ENCODE results near the gene SLC24A3. TPM values are rescaled to one million over a fixed set of nuclear protein-coding genes. Genes with fewer than 3 reads are reported as not detected.

The SLC24A3 gene
- total RNA-seq, 1 experiment from 2014 or later: not detected

DNA sequence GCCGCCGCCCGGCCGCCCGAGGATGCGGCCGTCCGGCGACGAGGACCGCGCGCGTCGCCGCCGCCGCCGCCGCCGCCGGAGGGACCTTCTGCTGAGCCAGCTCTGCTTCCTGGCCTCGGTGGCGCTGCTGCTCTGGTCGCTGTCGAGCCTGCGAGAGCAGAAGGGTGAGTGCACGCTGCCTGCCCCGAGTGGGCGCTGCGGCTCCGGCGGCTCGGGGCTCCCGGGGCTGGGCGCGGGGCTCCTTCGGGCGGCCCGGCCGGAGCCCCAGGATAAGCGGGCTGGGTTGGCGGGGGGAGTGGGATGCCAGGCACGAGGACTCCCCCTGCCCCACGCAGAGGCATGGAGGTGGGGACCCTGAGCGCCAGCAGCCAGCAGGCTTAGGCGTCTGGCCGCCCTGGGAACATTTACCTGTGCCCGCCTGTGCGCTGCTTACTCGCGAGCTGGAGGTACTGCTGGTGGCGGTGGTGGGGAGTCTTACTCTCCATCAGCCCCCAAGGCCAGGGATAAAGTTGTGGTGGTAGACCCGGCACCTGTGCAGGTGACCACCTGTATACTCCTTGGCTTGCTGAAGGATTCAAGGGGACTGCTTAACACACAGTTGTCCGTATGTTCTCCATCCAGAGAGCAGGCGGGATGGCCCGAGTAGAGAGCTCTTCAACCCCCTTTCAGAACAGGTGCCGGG, 520 bp downstream of the SLC24A3 start:
- no TSS peak for BruUV-seq (replicated peaks)
- H2AFZ ChIP-seq: no peak overlapping the region
- H3K27ac ChIP-seq: no peak overlapping the region
- H3K79me2 ChIP-seq (ENCODE audit: low read depth): no peaks in the 10 kb centered on the region
- H3K4me1 ChIP-seq (replicated peaks; ENCODE audit: insufficient read depth): no peaks in the 10 kb centered on the region
- H3F3A ChIP-seq (ENCODE audit: insufficient read depth, low read depth): no peaks in the 10 kb centered on the region
- no peak overlapping the region for H3K4me2 ChIP-seq
- POLR2A ChIA-PET (ENCODE audit: unreplicated experiment): no interaction called here
- no peak overlapping the region for H3K4me3 ChIP-seq
- TF ChIP-seq, protein P1, sequence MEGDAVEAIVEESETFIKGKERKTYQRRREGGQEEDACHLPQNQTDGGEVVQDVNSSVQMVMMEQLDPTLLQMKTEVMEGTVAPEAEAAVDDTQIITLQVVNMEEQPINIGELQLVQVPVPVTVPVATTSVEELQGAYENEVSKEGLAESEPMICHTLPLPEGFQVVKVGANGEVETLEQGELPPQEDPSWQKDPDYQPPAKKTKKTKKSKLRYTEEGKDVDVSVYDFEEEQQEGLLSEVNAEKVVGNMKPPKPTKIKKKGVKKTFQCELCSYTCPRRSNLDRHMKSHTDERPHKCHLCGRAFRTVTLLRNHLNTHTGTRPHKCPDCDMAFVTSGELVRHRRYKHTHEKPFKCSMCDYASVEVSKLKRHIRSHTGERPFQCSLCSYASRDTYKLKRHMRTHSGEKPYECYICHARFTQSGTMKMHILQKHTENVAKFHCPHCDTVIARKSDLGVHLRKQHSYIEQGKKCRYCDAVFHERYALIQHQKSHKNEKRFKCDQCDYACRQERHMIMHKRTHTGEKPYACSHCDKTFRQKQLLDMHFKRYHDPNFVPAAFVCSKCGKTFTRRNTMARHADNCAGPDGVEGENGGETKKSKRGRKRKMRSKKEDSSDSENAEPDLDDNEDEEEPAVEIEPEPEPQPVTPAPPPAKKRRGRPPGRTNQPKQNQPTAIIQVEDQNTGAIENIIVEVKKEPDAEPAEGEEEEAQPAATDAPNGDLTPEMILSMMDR (conservative IDR thresholded peaks at IDR 0.05): no peak
- TF ChIP-seq EZH2 (IDR thresholded peaks at IDR 0.05; ENCODE audit: low read depth): no peak
- peaks cover 48% of the 10 kb centered on the region for H3K27me3 ChIP-seq (ENCODE audit: insufficient read depth, low read depth)
- no peaks in the 10 kb centered on the region for H4K20me1 ChIP-seq (ENCODE audit: insufficient read depth)
- DNase-seq: no peak
- intact Hi-C loops (cut with micrococcal nuclease; ENCODE audit: unreplicated experiment): no loop called here
- no peaks in the 10 kb centered on the region for H3K36me3 ChIP-seq (ENCODE audit: low read depth)
- H3K9me3 ChIP-seq (ENCODE audit: insufficient read depth, low read depth): no peaks in the 10 kb centered on the region
- CTCF ChIA-PET: no interaction called here
- no peaks in the 10 kb centered on the region for H3K9me2 ChIP-seq (ENCODE audit: insufficient read depth)

DNA sequence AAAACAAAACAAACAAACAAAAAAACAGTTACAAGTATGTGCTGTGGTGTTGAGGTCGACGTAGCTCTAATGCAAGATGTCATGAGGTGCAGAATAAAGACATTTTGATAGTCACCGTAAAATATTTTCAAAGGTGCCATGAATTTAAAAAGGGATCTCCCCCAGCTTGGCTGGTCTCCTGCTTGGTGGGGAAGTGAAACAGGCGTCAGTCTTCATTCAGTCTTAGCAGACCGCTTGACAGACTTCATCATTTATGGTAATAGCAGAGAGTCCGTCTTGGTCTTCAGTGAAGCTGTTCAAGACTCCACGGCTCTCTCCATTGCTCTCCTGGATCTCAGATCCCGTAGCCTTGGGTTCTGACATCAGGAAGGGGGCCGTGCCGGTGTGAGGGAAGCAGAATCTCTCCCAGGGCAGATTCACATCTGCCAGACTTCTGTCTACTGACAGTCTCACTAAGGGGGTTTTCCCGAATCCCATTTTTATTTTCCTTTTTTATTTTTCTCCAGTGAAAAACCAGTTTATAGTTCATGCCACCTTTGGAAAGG, 1.6 kb downstream of the SLC24A3 start:
- Histone ChIP-seq H3K27me3 (ENCODE audit: insufficient read depth, low read depth) (peaks cover 58% of the 10 kb centered on the region), H3K9me2 (ENCODE audit: insufficient read depth) (no peaks in the 10 kb centered on the region), H3K36me3 (ENCODE audit: low read depth) (no peaks in the 10 kb centered on the region), H3K4me2 (no peak overlapping the region), H3K9me3 (ENCODE audit: insufficient read depth, low read depth) (no peaks in the 10 kb centered on the region), H4K20me1 (ENCODE audit: insufficient read depth) (no peaks in the 10 kb centered on the region), H3K27ac (no peak overlapping the region), H3K4me3 (no peak overlapping the region), H3F3A (ENCODE audit: insufficient read depth, low read depth) (no peaks in the 10 kb centered on the region), H3K4me1 (replicated peaks; ENCODE audit: insufficient read depth) (no peaks in the 10 kb centered on the region), H2AFZ (no peak overlapping the region), H3K79me2 (ENCODE audit: low read depth) (no peaks in the 10 kb centered on the region)
- intact Hi-C loops (cut with micrococcal nuclease; ENCODE audit: unreplicated experiment): no loop called here
- ChIA-PET CTCF (no interaction called here), POLR2A (ENCODE audit: unreplicated experiment) (no interaction called here)
- BruUV-seq (replicated peaks): no TSS peak
- no peak for DNase-seq
- no peak for TF ChIP-seq EZH2 (IDR thresholded peaks at IDR 0.05; ENCODE audit: low read depth)
- TF ChIP-seq, protein P1 (conservative IDR thresholded peaks at IDR 0.05): no peak

DNA sequence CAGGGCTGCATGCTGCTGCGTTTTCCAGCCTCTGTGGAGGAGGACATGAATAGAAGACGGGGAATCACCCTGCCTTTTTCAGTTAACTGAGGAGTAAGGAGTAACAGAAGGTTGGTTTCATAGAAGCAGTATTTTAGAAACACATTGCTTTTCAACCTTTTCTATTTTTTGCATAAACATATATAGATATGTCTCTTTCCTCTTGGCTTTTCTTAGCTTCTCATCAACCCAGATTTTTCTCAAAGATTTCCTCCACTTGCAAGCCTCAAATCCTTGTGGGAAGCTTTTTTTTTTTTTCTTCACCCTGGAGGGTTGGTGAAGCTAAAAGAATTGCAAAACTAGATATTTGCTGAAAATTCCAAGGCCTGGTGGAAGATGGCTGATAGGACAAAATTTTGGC, 6.0 kb downstream of the SLC24A3 start:
- no peak overlapping the region for H3K27ac ChIP-seq
- H3K9me3 ChIP-seq (ENCODE audit: insufficient read depth, low read depth): no peaks in the 10 kb centered on the region
- H3K9me2 ChIP-seq (ENCODE audit: insufficient read depth): no peaks in the 10 kb centered on the region
- H3K4me1 ChIP-seq (replicated peaks; ENCODE audit: insufficient read depth): no peaks in the 10 kb centered on the region
- H3K4me3 ChIP-seq: no peak overlapping the region
- peaks cover 85% of the 10 kb centered on the region for H3K27me3 ChIP-seq (ENCODE audit: insufficient read depth, low read depth)
- H3K4me2 ChIP-seq: no peak overlapping the region
- TF ChIP-seq, protein P1 (conservative IDR thresholded peaks at IDR 0.05): no peak
- no peak for TF ChIP-seq EZH2 (IDR thresholded peaks at IDR 0.05; ENCODE audit: low read depth)
- H2AFZ ChIP-seq: no peak overlapping the region
- no peaks in the 10 kb centered on the region for H3F3A ChIP-seq (ENCODE audit: insufficient read depth, low read depth)
- H3K79me2 ChIP-seq (ENCODE audit: low read depth): no peaks in the 10 kb centered on the region
- CTCF ChIA-PET: no interaction called here
- no peak for DNase-seq
- no peaks in the 10 kb centered on the region for H4K20me1 ChIP-seq (ENCODE audit: insufficient read depth)
- H3K36me3 ChIP-seq (ENCODE audit: low read depth): no peaks in the 10 kb centered on the region
- intact Hi-C loops (cut with micrococcal nuclease; ENCODE audit: unreplicated experiment): no loop called here
- POLR2A ChIA-PET (ENCODE audit: unreplicated experiment): no interaction called here
- no TSS peak for BruUV-seq (replicated peaks)

Data from PC-9 (cell line).